NCI-H146 treated with DMSO at 0.1 percent for 48 hours (cell line): ENCODE results near the gene MAPKAPK2.
A peak's percentile ranks its signal among the peaks of the same experiment; 100 is the strongest.

ENCODE experiments used
- DNase-seq: peaks from one replicate; lab custom pipeline; 2025; ENCODE audit not compliant: unreplicated experiment; lab: John Stamatoyannopoulos, UW

Gene MAPKAPK2

DNA sequence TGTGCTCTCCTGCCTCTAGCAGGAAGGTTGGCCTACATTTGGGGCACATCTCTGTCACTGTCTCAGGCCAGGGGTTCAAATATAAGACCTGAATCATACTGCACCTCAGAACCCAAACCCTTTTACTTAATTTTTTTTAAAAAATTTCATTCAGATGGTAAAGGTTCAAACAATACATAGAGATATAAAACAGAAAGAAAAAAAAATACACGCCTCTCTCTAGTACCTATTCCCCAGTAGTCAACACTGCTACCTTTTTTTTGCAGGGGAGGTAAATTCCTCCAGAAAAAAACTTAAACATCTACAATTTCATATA is 32.9 kb downstream of the MAPKAPK2 start:
- DNase-seq: no peak

DNA sequence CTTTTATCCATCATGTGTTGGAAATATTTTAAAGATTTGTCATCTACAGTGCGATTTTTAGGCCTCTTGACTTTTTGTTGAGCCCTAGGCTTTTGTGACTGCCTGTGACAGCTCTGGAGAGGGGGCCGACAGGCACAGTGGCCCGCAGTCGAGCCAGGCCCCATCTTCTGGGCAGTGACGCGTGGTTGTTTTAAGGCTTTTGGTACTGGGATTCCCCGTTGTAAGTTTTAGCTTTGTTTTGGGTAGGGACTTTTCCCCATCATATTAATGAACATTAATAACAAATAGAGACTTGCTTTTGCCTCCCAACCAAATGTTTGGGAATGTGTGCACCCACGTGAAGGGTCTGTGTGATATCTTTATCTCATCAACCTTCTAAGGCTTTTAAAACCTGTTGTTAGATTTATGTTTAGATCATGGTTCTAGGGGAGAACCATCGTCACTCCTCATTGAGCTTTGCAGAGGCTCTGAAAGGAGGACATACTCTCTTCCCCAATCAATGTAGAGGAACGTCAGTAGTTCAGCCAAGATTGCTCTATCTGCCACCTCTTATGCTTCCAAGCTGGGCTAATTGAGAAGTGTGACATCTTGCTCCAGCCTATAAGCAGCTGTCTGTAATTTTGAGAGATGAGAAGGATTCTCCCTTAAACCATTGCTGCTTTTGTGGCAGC is 34.6 kb downstream of the MAPKAPK2 start:
- no peak for DNase-seq

- no peak for DNase-seq
These were observed 36.7 kb downstream of the MAPKAPK2 start for GRCh38 chr1:206721454-206721853.

DNA sequence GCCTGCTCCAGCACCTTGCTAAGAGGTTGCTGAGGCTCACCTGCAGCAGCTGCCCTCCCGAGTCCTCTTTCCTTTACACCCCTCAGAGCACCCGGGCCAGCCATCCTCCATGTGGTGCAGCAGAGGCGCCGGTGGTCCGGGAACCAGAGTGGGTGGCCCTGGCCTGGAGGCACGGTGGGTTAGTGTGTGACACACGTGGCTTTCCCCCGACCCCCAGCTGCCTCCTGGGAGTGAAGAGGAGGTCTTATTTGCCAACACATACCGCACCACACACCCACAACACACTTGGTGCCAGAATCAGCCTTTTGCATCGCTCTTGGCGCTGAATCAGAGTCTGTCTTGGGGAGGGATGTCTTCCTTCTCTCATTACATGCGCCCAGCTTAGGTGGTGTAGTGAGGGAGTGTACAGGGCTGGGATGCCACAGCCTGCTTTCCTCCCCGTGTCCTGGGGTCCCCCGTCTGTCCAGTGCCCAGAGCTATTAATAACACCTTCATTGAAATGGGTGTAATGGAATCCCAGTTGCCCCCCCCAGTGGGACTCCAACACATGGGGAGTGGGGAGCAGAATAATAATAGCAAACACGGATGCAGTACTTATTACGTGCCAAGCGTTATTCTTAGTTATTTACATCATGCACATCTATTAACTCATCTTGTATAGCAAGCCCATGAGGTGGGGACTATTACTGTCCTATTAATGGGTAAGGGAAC is 38.2 kb downstream of the MAPKAPK2 start:
- no peak for DNase-seq

GRCh38 chr1:206723462-206723804 is 38.7 kb downstream of the MAPKAPK2 start:
- no peak for DNase-seq

DNA sequence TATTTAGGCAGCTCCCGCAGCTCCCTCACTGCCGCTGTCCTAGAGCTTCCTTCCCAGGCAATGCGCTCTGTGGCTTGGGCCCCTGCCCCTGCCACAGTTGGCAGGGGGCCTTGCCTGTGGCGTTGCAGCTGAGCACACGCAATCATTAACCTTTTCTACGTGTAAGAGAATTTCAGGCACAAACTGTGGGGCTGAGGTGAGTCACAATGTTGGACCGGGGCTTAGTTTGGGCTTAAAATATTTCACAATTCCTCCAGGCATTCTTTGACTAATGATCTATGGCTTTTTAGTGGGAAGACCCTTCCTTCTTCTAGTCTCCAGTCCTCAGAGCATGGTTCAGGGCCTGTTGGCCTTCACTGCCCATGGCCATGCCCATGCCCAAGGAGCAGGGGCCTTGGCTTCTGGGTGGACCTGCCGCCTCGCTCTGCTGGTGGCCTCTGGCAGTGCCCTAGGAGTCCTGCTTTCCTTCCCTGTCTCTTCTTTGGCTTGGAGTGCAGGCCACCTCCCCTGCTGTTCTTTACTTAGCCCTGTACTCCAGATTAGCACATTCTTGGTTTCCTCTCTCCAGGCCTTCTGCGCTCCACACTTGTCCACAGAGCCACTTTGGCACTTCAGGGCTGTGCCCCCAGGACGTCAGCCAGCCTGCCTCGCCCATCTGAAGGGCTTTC is 39.2 kb downstream of the MAPKAPK2 start:
- DNase-seq: no peak

GRCh38 chr1:206725109-206725963 is 40.6 kb downstream of the MAPKAPK2 start:
- peak; percentile 21 for DNase-seq

GRCh38 chr1:206727981-206728696 is 43.4 kb downstream of the MAPKAPK2 start:
- DNase-seq: no peak

DNA sequence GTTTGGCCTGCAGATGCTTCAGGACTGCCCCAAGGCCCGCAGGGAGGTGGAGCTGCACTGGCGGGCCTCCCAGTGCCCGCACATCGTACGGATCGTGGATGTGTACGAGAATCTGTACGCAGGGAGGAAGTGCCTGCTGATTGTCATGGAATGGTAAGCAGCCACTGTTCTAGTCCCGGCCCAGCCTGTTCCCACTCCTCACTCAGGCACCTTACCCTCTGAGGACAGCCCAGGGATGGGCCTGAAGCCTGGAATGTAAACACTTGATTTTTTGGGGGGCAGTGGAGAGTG is 43.9 kb downstream of the MAPKAPK2 start:
- DNase-seq: no peak

DNA sequence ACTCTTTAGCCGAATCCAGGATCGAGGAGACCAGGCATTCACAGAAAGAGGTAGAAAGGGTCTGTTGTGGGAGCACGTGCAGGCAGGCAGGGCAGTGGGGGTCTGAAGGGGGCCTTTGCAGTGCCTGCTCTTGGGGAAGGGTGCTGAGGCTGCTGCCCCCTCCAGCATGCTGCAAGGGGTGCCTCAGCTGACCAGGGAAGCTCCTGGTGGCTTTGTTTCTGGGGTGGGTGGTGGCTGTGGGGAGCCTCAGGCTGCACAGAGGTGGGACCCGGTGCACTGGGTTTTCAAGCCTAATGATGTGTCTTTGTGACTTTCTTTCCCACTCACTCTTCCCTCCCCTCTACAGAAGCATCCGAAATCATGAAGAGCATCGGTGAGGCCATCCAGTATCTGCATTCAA is 44.3 kb downstream of the MAPKAPK2 start:
- no peak for DNase-seq

DNA sequence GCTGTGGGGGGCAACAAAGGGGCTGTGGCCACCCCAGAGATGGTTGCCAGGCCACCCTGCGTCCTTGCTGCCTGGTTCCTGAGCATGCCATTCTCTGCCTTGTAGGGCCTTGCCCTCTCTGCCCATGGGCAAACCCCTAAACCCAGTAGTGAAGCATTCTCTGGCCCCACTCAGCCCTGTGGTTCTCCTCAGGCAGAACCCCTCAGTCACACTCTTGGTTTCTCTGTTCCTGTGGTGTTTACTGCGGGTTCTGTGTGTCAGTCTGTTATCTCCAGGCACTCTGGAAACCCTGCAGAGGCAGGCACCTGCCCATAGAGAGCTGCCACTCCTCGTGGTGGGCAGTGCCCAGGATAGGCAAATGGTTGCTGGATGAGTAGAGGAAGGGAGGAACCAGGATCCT is 44.8 kb downstream of the MAPKAPK2 start:
- no peak for DNase-seq

DNA sequence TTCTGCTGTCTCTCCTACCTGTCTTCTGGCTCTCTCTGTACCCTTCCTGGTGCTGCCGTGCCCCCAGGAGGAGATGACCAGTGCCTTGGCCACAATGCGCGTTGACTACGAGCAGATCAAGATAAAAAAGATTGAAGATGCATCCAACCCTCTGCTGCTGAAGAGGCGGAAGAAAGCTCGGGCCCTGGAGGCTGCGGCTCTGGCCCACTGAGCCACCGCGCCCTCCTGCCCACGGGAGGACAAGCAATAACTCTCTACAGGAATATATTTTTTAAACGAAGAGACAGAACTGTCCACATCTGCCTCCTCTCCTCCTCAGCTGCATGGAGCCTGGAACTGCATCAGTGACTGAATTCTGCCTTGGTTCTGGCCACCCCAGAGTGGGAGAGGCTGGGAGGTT is 47.8 kb downstream of the MAPKAPK2 start:
- DNase-seq: no peak

GRCh38 chr1:206732992-206733391 is 48.3 kb downstream of the MAPKAPK2 start:
- no peak for DNase-seq

- no peak for DNase-seq
These were observed 49.9 kb downstream of the MAPKAPK2 start for GRCh38 chr1:206734499-206735142.

DNA sequence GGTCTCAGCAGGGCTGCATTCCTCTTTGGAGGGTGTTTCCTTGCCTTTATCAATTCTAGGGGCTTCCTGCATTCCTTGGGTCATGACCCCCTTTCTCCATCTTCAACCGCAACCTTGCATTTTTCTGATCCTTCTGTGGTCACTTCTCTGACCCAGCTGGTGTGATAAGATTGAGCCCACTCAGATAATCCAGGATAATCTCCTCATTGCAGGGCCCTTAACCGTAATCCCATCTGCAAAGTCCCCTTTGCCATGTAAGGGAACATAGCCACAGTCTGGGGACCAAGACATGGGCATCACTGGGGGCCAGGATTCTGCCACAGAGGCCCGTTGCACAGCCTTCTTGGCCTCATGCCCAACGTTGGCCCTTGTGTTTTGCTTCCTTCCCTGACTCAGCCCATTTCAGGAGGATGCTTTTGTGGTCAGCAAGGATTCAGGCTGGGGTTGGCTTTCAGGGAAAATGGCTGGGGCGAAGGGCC is 50.9 kb downstream of the MAPKAPK2 start:
- no peak for DNase-seq

GRCh38 chr1:206736878-206737728 is 52.4 kb downstream of the MAPKAPK2 start:
- DNase-seq: no peak

- DNase-seq: no peak
These were observed 53.1 kb downstream of the MAPKAPK2 start for GRCh38 chr1:206737729-206738201.

DNA sequence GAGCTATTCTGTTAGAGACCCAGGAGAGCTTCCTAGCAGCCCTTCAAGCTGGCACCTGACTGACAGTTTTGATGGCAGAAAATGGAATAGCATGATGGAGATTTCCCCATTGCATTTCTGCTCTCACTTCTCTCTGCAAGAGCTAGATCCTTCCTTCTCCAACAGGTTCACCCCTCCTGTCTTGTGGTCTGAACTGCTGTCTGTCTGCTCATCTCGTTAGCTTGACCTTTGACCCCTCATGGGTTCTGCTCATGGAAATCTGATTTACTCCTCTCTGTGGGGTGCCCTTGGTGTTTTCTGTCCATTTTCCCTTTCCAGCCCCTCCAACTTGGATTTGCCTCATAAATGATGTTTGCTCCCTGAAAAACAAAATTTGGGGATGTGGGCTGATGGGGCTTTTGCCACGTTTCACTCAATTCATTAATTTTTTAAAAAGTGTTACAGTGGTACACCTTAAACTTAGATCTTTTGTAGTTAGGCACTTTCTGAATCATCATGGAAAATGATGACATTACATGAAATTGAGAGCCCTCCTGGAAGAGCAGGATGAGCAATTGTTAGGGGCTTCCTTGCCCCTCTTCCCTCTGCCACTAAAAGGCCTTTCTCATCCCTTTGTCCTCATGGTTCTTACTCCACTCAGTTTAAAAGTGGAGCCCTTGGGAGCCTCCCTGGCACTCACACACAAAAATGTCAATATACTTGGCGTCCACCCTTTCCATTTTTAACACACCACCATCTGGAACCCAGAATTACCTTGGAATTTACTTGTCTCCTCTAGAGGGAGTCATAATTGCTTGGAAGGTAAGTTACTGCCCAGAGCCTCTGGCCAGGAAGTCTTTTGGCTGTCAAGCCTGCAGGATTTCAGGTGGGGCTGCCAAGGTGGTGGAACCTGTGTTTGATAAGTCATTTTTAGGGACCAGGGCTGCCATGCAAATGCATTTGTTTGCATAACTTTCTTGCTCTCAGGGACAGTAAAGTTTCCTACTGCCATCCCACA is 54.0 kb downstream of the MAPKAPK2 start:
- DNase-seq: no peak
